Stomach smooth muscle (tissue), 2 donors: Measurements from ENCODE around the gene DGCR8.
"Not testable (repeated sequence)": the region's sequence is repeated elsewhere in the genome, so short reads cannot be mapped to it uniquely, and the experiment has no call there.

Experiments
- H3K27ac ChIP-seq: one replicate; pipeline ENCODE4 v1.7.0; 2013; ENCODE audit warnings: mild to moderate bottlenecking, low read length, inconsistent platforms
- H3K27me3 ChIP-seq, 2 donors: one replicate each; pipeline ENCODE4 v1.7.0; 2013; ENCODE audit warnings: low read length in 2 of 2; ENCODE audit not compliant: insufficient read depth in 2 of 2, control insufficient read depth in 1 of 2
- H3K36me3 ChIP-seq, 2 donors: one replicate each; pipeline ENCODE4 v1.7.0; 2013; ENCODE audit warnings: low read length in 2 of 2; ENCODE audit not compliant: control insufficient read depth in 2 of 2, insufficient read depth in 2 of 2
- H3K4me1 ChIP-seq: one replicate; pipeline ENCODE4 v1.7.0; 2013; ENCODE audit warnings: low read length; ENCODE audit not compliant: control insufficient read depth, insufficient read depth
- H3K4me3 ChIP-seq, 2 donors: one replicate each; pipeline ENCODE4 v1.7.0; 2013; ENCODE audit warnings: low read length in 2 of 2
- H3K9ac ChIP-seq, 2 donors: one replicate each; pipeline ENCODE4 v1.7.0; 2013; ENCODE audit warnings: low read length in 2 of 2, mild to moderate bottlenecking in 1 of 2
- H3K9me3 ChIP-seq, 2 donors: one replicate each; pipeline ENCODE4 v1.7.0; 2013; ENCODE audit warnings: low read length in 2 of 2; ENCODE audit not compliant: control insufficient read depth in 2 of 2
- donor health status: healthy.
- donor health status: Pancreatic carcinoma.

Gene DGCR8

GRCh38 chr22:20061481-20061861 lies 18.6 kb upstream of the DGCR8 start:
- peaks cover 6 to 36% of the 10 kb centered on the region in 2 donors for H3K36me3 ChIP-seq
- no peak overlapping the region for H3K4me3 ChIP-seq
- no peaks in the 10 kb centered on the region for H3K4me1 ChIP-seq
- H3K9me3 ChIP-seq, result no peaks in the 10 kb centered on the region
- H3K9ac ChIP-seq, result no peak overlapping the region
- H3K27me3 ChIP-seq, result no peaks in the 10 kb centered on the region
- no peak overlapping the region for H3K27ac ChIP-seq

GRCh38 chr22:20062043-20062765 lies 17.8 kb upstream of the DGCR8 start:
- Histone ChIP-seq H3K4me1 (no peaks in the 10 kb centered on the region), H3K4me3 (no peak overlapping the region), H3K9ac (no peak overlapping the region), H3K27ac (no peak overlapping the region), H3K36me3 (peaks cover 4 to 32% of the 10 kb centered on the region in 2 donors), H3K9me3 (no peaks in the 10 kb centered on the region), H3K27me3 (no peaks in the 10 kb centered on the region)

GRCh38 chr22:20062766-20063083 lies 17.3 kb upstream of the DGCR8 start:
- Histone ChIP-seq H3K4me3 (no peak overlapping the region), H3K27me3 (no peaks in the 10 kb centered on the region), H3K27ac (no peak overlapping the region), H3K9ac (no peak overlapping the region), H3K36me3 (peaks cover 4 to 30% of the 10 kb centered on the region in 2 donors), H3K9me3 (no peaks in the 10 kb centered on the region), H3K4me1 (no peaks in the 10 kb centered on the region)

- Histone ChIP-seq H3K4me3 (no peak overlapping the region), H3K27ac (no peak overlapping the region), H3K36me3 (peaks cover 4 to 26% of the 10 kb centered on the region in 2 donors), H3K27me3 (no peaks in the 10 kb centered on the region), H3K4me1 (no peaks in the 10 kb centered on the region), H3K9ac (no peak overlapping the region), H3K9me3 (no peaks in the 10 kb centered on the region)
These were observed 16.5 kb upstream of the DGCR8 start for GRCh38 chr22:20063271-20064139.

- no peak overlapping the region for H3K27ac ChIP-seq
- H3K4me1 ChIP-seq, result no peaks in the 10 kb centered on the region
- H3K9me3 ChIP-seq, result no peaks in the 10 kb centered on the region
- H3K4me3 ChIP-seq, result no peak overlapping the region
- H3K27me3 ChIP-seq, result no peaks in the 10 kb centered on the region
- peaks cover 4 to 23% of the 10 kb centered on the region in 2 donors for H3K36me3 ChIP-seq
- H3K9ac ChIP-seq, result no peak overlapping the region
These were observed 15.9 kb upstream of the DGCR8 start for GRCh38 chr22:20064140-20064480.

GRCh38 chr22:20064545-20065262 lies 15.3 kb upstream of the DGCR8 start:
- H3K36me3 ChIP-seq, result peaks cover 4 to 23% of the 10 kb centered on the region in 2 donors
- no peak overlapping the region for H3K27ac ChIP-seq
- no peak overlapping the region for H3K9ac ChIP-seq
- H3K9me3 ChIP-seq, result no peaks in the 10 kb centered on the region
- H3K4me3 ChIP-seq, result no peak overlapping the region
- no peaks in the 10 kb centered on the region for H3K4me1 ChIP-seq
- H3K27me3 ChIP-seq, result no peaks in the 10 kb centered on the region

- H3K36me3 ChIP-seq, result peaks cover 4 to 21% of the 10 kb centered on the region in 2 donors
- no peaks in the 10 kb centered on the region for H3K4me1 ChIP-seq
- H3K9ac ChIP-seq, result no peak overlapping the region
- no peak overlapping the region for H3K27ac ChIP-seq
- no peak overlapping the region for H3K4me3 ChIP-seq
- no peaks in the 10 kb centered on the region for H3K9me3 ChIP-seq
- no peaks in the 10 kb centered on the region for H3K27me3 ChIP-seq
These were observed 14.0 kb upstream of the DGCR8 start for GRCh38 chr22:20065896-20066616.

GRCh38 chr22:20066617-20067383 lies 13.2 kb upstream of the DGCR8 start:
- no peaks in the 10 kb centered on the region for H3K9me3 ChIP-seq
- no peaks in the 10 kb centered on the region for H3K4me1 ChIP-seq
- no peak overlapping the region for H3K9ac ChIP-seq
- no peaks in the 10 kb centered on the region for H3K27me3 ChIP-seq
- H3K4me3 ChIP-seq, result no peak overlapping the region
- no peak overlapping the region for H3K27ac ChIP-seq
- peaks cover 4 to 13% of the 10 kb centered on the region in 2 donors for H3K36me3 ChIP-seq

- H3K4me3 ChIP-seq, H3K27ac ChIP-seq, H3K4me1 ChIP-seq, H3K9me3 ChIP-seq, H3K9ac ChIP-seq, H3K27me3 ChIP-seq: not testable (repeated sequence)
- H3K36me3 ChIP-seq, result peaks cover 4 to 13% of the 10 kb centered on the region in 2 donors
These were observed 12.7 kb upstream of the DGCR8 start for GRCh38 chr22:20067384-20067682.

- no peak overlapping the region for H3K9ac ChIP-seq
- H3K36me3 ChIP-seq, result peaks cover 4 to 12% of the 10 kb centered on the region in 2 donors
- no peak overlapping the region for H3K27ac ChIP-seq
- H3K9me3 ChIP-seq, result no peaks in the 10 kb centered on the region
- no peaks in the 10 kb centered on the region for H3K27me3 ChIP-seq
- H3K4me3 ChIP-seq, result no peak overlapping the region
- no peaks in the 10 kb centered on the region for H3K4me1 ChIP-seq
These were observed 11.4 kb upstream of the DGCR8 start for GRCh38 chr22:20068640-20069039.
